ENCODE data around the gene CDH20. TPM values are rescaled to one million over a fixed set of nuclear protein-coding genes. Genes with fewer than 3 reads are reported as not detected.

Gene CDH20
- total RNA-seq, 1 experiment from 2014 or later: not detected

- Histone ChIP-seq H3K79me2 (ENCODE audit: low read length) (no peaks in the 10 kb centered on the region), H3K27ac (ENCODE audit: low read length) (no peak overlapping the region), H4K20me1 (ENCODE audit: insufficient read depth, low read depth, low read length) (no peaks in the 10 kb centered on the region), H3K9me3 (ENCODE audit: low read length) (no peaks in the 10 kb centered on the region), H3K9ac (ENCODE audit: low read length) (no peak overlapping the region), H3K36me3 (ENCODE audit: insufficient read depth, low read length) (no peaks in the 10 kb centered on the region), H3K4me3 (ENCODE audit: low read length) (no peak overlapping the region), H3K9me2 (replicated peaks; ENCODE audit: insufficient read depth, low read length) (no peaks in the 10 kb centered on the region), H3K27me3 (ENCODE audit: low read length) (no peaks in the 10 kb centered on the region), H2AFZ (ENCODE audit: low read length) (no peak overlapping the region), H3K4me1 (ENCODE audit: low read length) (no peaks in the 10 kb centered on the region), H3K4me2 (ENCODE audit: low read depth, low read length, poor library complexity, severe bottlenecking) (no peak overlapping the region)
- DNase-seq: no peak
These were observed 141.7 kb downstream of the CDH20 start for GRCh38 chr18:61474918-61475317.

DNA sequence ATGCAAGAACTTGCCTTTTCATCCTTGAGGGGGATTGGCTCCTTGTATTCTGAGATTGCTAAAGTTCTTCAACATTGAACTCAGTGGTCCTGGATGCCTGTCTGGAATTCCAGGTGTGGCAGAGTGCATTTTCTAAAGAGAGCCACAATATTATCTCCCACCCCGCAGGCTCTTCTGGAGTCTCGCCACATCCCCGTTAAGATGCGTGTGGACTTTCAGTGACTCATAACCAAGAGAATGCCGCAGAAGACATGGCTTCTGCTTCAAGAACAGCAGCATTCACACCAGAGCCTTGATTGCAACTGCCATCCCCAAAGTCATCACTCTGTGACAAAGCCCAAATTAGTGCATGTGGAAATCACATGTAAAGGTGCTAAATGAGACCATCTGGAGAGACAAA lies 142.7 kb downstream of the CDH20 start:
- H3K27me3 ChIP-seq (ENCODE audit: low read length): no peaks in the 10 kb centered on the region
- H3K9ac ChIP-seq (ENCODE audit: low read length): no peak overlapping the region
- no peak for DNase-seq
- no peak overlapping the region for H3K27ac ChIP-seq (ENCODE audit: low read length)
- no peaks in the 10 kb centered on the region for H3K36me3 ChIP-seq (ENCODE audit: insufficient read depth, low read length)
- no peaks in the 10 kb centered on the region for H3K9me3 ChIP-seq (ENCODE audit: low read length)
- H3K4me1 ChIP-seq (ENCODE audit: low read length): no peaks in the 10 kb centered on the region
- no peaks in the 10 kb centered on the region for H4K20me1 ChIP-seq (ENCODE audit: insufficient read depth, low read depth, low read length)
- H3K4me3 ChIP-seq (ENCODE audit: low read length): no peak overlapping the region
- H2AFZ ChIP-seq (ENCODE audit: low read length): no peak overlapping the region
- H3K79me2 ChIP-seq (ENCODE audit: low read length): no peaks in the 10 kb centered on the region
- H3K4me2 ChIP-seq (ENCODE audit: low read depth, low read length, poor library complexity, severe bottlenecking): no peak overlapping the region
- H3K9me2 ChIP-seq (replicated peaks; ENCODE audit: insufficient read depth, low read length): no peaks in the 10 kb centered on the region

GRCh38 chr18:61489334-61489733 lies 156.1 kb downstream of the CDH20 start:
- Histone ChIP-seq H3K36me3 (ENCODE audit: insufficient read depth, low read length) (no peaks in the 10 kb centered on the region), H3K9ac (ENCODE audit: low read length) (no peak overlapping the region), H4K20me1 (ENCODE audit: insufficient read depth, low read depth, low read length) (no peaks in the 10 kb centered on the region), H3K4me1 (ENCODE audit: low read length) (no peaks in the 10 kb centered on the region), H3K9me2 (replicated peaks; ENCODE audit: insufficient read depth, low read length) (no peaks in the 10 kb centered on the region), H3K79me2 (ENCODE audit: low read length) (no peaks in the 10 kb centered on the region), H2AFZ (ENCODE audit: low read length) (no peak overlapping the region), H3K4me2 (ENCODE audit: low read depth, low read length, poor library complexity, severe bottlenecking) (no peak overlapping the region), H3K27me3 (ENCODE audit: low read length) (no peaks in the 10 kb centered on the region), H3K4me3 (ENCODE audit: low read length) (no peak overlapping the region), H3K9me3 (ENCODE audit: low read length) (no peaks in the 10 kb centered on the region), H3K27ac (ENCODE audit: low read length) (no peak overlapping the region)
- no peak for DNase-seq

DNA sequence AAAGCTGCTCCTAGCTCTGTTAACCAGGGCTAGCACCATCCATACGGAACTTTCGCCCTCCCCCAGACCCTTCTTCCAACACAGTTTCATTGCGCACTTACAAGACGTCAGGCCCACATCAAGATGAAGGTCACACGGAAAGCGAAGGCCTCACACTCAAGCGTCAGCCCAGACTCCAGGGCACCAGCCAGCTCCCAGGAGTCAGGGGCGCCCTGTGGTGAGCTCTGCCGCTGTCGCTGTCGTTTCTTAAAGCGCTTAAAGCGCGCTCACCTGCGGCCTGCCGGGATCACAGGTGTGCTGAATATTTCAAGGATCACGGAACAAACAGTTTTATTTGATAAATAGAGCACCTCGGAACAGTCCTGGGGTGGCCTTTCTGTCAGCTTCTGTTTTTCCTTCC lies 163.1 kb downstream of the CDH20 start:
- H3K36me3 ChIP-seq (ENCODE audit: insufficient read depth, low read length): no peaks in the 10 kb centered on the region
- no peak overlapping the region for H3K9ac ChIP-seq (ENCODE audit: low read length)
- H3K4me1 ChIP-seq (ENCODE audit: low read length): no peaks in the 10 kb centered on the region
- no peaks in the 10 kb centered on the region for H3K27me3 ChIP-seq (ENCODE audit: low read length)
- H3K9me3 ChIP-seq (ENCODE audit: low read length): no peaks in the 10 kb centered on the region
- H3K9me2 ChIP-seq (replicated peaks; ENCODE audit: insufficient read depth, low read length): no peaks in the 10 kb centered on the region
- no peak overlapping the region for H2AFZ ChIP-seq (ENCODE audit: low read length)
- H4K20me1 ChIP-seq (ENCODE audit: insufficient read depth, low read depth, low read length): no peaks in the 10 kb centered on the region
- H3K79me2 ChIP-seq (ENCODE audit: low read length): no peaks in the 10 kb centered on the region
- no peak for DNase-seq
- H3K4me3 ChIP-seq (ENCODE audit: low read length): no peak overlapping the region
- no peak overlapping the region for H3K27ac ChIP-seq (ENCODE audit: low read length)
- H3K4me2 ChIP-seq (ENCODE audit: low read depth, low read length, poor library complexity, severe bottlenecking): no peak overlapping the region

- Histone ChIP-seq H3K4me2 (ENCODE audit: low read depth, low read length, poor library complexity, severe bottlenecking) (no peak overlapping the region), H3K4me1 (ENCODE audit: low read length) (no peaks in the 10 kb centered on the region), H2AFZ (ENCODE audit: low read length) (no peak overlapping the region), H3K27me3 (ENCODE audit: low read length) (no peaks in the 10 kb centered on the region), H4K20me1 (ENCODE audit: insufficient read depth, low read depth, low read length) (no peaks in the 10 kb centered on the region), H3K4me3 (ENCODE audit: low read length) (no peak overlapping the region), H3K9me2 (replicated peaks; ENCODE audit: insufficient read depth, low read length) (no peaks in the 10 kb centered on the region), H3K27ac (ENCODE audit: low read length) (no peak overlapping the region), H3K9me3 (ENCODE audit: low read length) (no peaks in the 10 kb centered on the region), H3K79me2 (ENCODE audit: low read length) (no peaks in the 10 kb centered on the region), H3K36me3 (ENCODE audit: insufficient read depth, low read length) (no peaks in the 10 kb centered on the region), H3K9ac (ENCODE audit: low read length) (no peak overlapping the region)
- no peak for DNase-seq
These were observed 164.2 kb downstream of the CDH20 start for GRCh38 chr18:61497422-61497821.

DNA sequence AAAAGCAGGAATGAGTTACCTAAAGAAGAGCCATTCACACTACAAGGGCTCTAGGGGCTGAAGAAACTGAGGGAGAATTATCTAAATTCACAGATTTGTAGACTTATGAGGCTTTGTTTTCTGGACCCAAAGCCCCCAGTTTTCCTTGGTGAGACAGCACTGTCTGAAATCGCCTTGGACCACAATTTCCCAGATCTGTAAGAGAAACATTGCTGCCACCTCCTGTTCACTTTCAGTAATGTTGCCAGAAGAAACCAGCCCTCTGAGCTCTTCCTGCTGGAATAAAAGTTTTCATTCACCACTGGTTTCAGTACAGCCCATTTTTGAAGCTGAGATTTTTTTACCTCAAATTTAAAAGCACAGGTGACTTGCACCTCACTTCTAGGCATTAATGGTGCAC lies 169.2 kb downstream of the CDH20 start:
- Histone ChIP-seq H3K36me3 (ENCODE audit: insufficient read depth, low read length) (no peaks in the 10 kb centered on the region), H3K27ac (ENCODE audit: low read length) (no peak overlapping the region), H3K27me3 (ENCODE audit: low read length) (no peaks in the 10 kb centered on the region), H3K4me1 (ENCODE audit: low read length) (no peaks in the 10 kb centered on the region), H3K4me2 (ENCODE audit: low read depth, low read length, poor library complexity, severe bottlenecking) (no peak overlapping the region), H3K4me3 (ENCODE audit: low read length) (no peak overlapping the region), H3K9ac (ENCODE audit: low read length) (no peak overlapping the region), H3K9me2 (replicated peaks; ENCODE audit: insufficient read depth, low read length) (no peaks in the 10 kb centered on the region), H3K79me2 (ENCODE audit: low read length) (no peaks in the 10 kb centered on the region), H4K20me1 (ENCODE audit: insufficient read depth, low read depth, low read length) (no peaks in the 10 kb centered on the region), H2AFZ (ENCODE audit: low read length) (no peak overlapping the region), H3K9me3 (ENCODE audit: low read length) (no peaks in the 10 kb centered on the region)
- DNase-seq: peak; percentile 78

DNA sequence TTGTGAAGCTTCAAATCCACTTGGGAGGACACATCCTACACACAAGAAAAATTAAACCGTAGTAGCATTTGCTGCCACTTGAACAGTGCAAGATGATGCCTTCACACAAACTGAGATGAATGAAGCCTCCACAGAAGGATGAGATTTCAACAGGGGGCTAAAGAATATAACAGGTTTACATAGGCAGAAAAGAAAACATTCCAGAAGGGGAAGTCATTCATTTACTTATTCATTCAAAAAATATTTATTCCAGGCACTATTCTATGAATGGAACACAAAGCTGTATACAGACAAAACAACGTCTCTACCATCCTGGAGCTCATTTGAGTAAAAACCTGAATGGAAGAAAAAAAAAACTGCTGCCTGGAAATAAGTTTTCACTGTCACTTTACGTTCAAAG lies 170.5 kb downstream of the CDH20 start:
- no peak overlapping the region for H3K27ac ChIP-seq (ENCODE audit: low read length)
- no peak overlapping the region for H3K4me3 ChIP-seq (ENCODE audit: low read length)
- no peaks in the 10 kb centered on the region for H3K36me3 ChIP-seq (ENCODE audit: insufficient read depth, low read length)
- H3K27me3 ChIP-seq (ENCODE audit: low read length): no peaks in the 10 kb centered on the region
- no peaks in the 10 kb centered on the region for H3K4me1 ChIP-seq (ENCODE audit: low read length)
- no peak overlapping the region for H3K4me2 ChIP-seq (ENCODE audit: low read depth, low read length, poor library complexity, severe bottlenecking)
- no peak overlapping the region for H2AFZ ChIP-seq (ENCODE audit: low read length)
- no peaks in the 10 kb centered on the region for H3K9me2 ChIP-seq (replicated peaks; ENCODE audit: insufficient read depth, low read length)
- H3K9ac ChIP-seq (ENCODE audit: low read length): no peak overlapping the region
- H4K20me1 ChIP-seq (ENCODE audit: insufficient read depth, low read depth, low read length): no peaks in the 10 kb centered on the region
- no peaks in the 10 kb centered on the region for H3K79me2 ChIP-seq (ENCODE audit: low read length)
- no peaks in the 10 kb centered on the region for H3K9me3 ChIP-seq (ENCODE audit: low read length)
- DNase-seq: no peak

GRCh38 chr18:61528961-61529360 lies 195.7 kb downstream of the CDH20 start:
- H3K9me2 ChIP-seq (replicated peaks; ENCODE audit: insufficient read depth, low read length): no peaks in the 10 kb centered on the region
- no peak overlapping the region for H3K9ac ChIP-seq (ENCODE audit: low read length)
- H3K27me3 ChIP-seq (ENCODE audit: low read length): no peaks in the 10 kb centered on the region
- no peaks in the 10 kb centered on the region for H3K79me2 ChIP-seq (ENCODE audit: low read length)
- H3K36me3 ChIP-seq (ENCODE audit: insufficient read depth, low read length): no peaks in the 10 kb centered on the region
- no peak overlapping the region for H2AFZ ChIP-seq (ENCODE audit: low read length)
- H3K4me2 ChIP-seq (ENCODE audit: low read depth, low read length, poor library complexity, severe bottlenecking): no peak overlapping the region
- no peaks in the 10 kb centered on the region for H3K9me3 ChIP-seq (ENCODE audit: low read length)
- no peak overlapping the region for H3K4me3 ChIP-seq (ENCODE audit: low read length)
- H3K27ac ChIP-seq (ENCODE audit: low read length): no peak overlapping the region
- DNase-seq: no peak
- no peaks in the 10 kb centered on the region for H4K20me1 ChIP-seq (ENCODE audit: insufficient read depth, low read depth, low read length)
- H3K4me1 ChIP-seq (ENCODE audit: low read length): no peaks in the 10 kb centered on the region

GRCh38 chr18:61530681-61531080 lies 197.5 kb downstream of the CDH20 start:
- Histone ChIP-seq H3K27ac (ENCODE audit: low read length) (no peak overlapping the region), H2AFZ (ENCODE audit: low read length) (no peak overlapping the region), H3K4me1 (ENCODE audit: low read length) (no peaks in the 10 kb centered on the region), H3K79me2 (ENCODE audit: low read length) (no peaks in the 10 kb centered on the region), H3K36me3 (ENCODE audit: insufficient read depth, low read length) (no peaks in the 10 kb centered on the region), H3K27me3 (ENCODE audit: low read length) (no peaks in the 10 kb centered on the region), H3K9ac (ENCODE audit: low read length) (no peak overlapping the region), H3K4me3 (ENCODE audit: low read length) (no peak overlapping the region), H4K20me1 (ENCODE audit: insufficient read depth, low read depth, low read length) (no peaks in the 10 kb centered on the region), H3K4me2 (ENCODE audit: low read depth, low read length, poor library complexity, severe bottlenecking) (no peak overlapping the region), H3K9me3 (ENCODE audit: low read length) (no peaks in the 10 kb centered on the region), H3K9me2 (replicated peaks; ENCODE audit: insufficient read depth, low read length) (no peaks in the 10 kb centered on the region)
- DNase-seq: no peak

Measured in Karpas-422 (cell line).